H9 (cell line): ENCODE measurements around the gene NEK7. TPM values are rescaled to one million over a fixed set of nuclear protein-coding genes. Genes with fewer than 3 reads are reported as not detected.
A peak's percentile ranks its signal among the peaks of the same experiment; 100 is the strongest.

Experiments used
- DNase-seq: peaks from one replicate; pipeline ENCODE4 v3.0.0-alpha.2; 2017
- H2AFZ ChIP-seq: one replicate; pipeline ENCODE4 v1.6.1; 2013; ENCODE audit warnings: mild to moderate bottlenecking, low read length, control low read depth, moderate library complexity
- H2AK5ac ChIP-seq: 2 replicates; pipeline ENCODE4 v1.6.1; 2013; ENCODE audit warnings: low read length, control low read depth, mixed read lengths; ENCODE audit not compliant: insufficient read length
- H2BK120ac ChIP-seq: one replicate; pipeline ENCODE4 v1.6.1; 2013; ENCODE audit warnings: low read depth, mild to moderate bottlenecking, low read length, control low read depth, inconsistent platforms; ENCODE audit not compliant: poor library complexity, severe bottlenecking
- H2BK12ac ChIP-seq: 2 replicates; pipeline ENCODE4 v1.6.1; 2013; ENCODE audit warnings: low read length, control low read depth, mixed read lengths, low read depth; ENCODE audit not compliant: insufficient read length
- H2BK15ac ChIP-seq: 2 replicates; pipeline ENCODE4 v1.6.1; 2013; ENCODE audit warnings: low read depth, low read length, control low read depth
- H2BK20ac ChIP-seq: one replicate; pipeline ENCODE4 v1.6.1; 2013; ENCODE audit warnings: low read depth, mild to moderate bottlenecking, low read length, control low read depth, inconsistent platforms; ENCODE audit not compliant: poor library complexity, severe bottlenecking
- H2BK5ac ChIP-seq: 2 replicates; pipeline ENCODE4 v1.6.1; 2013; ENCODE audit warnings: low read length, control low read depth, mixed read lengths; ENCODE audit not compliant: insufficient read length
- H3K14ac ChIP-seq: 2 replicates; pipeline ENCODE4 v1.6.1; 2013; ENCODE audit warnings: low read length, control low read depth; ENCODE audit not compliant: insufficient read depth
- H3K18ac ChIP-seq: 2 replicates; pipeline ENCODE4 v1.6.1; 2013; ENCODE audit warnings: low read depth, mild to moderate bottlenecking, mixed read lengths, low read length, control low read depth; ENCODE audit not compliant: insufficient read length
- H3K23ac ChIP-seq: 2 replicates; pipeline ENCODE4 v1.6.1; 2013; ENCODE audit warnings: low read length, control low read depth, mixed read lengths, low read depth; ENCODE audit not compliant: insufficient read length
- H3K23me2 ChIP-seq: 2 replicates; pipeline ENCODE4 v1.6.1; 2013; ENCODE audit warnings: low read depth, mild to moderate bottlenecking, mixed read lengths, low read length, control low read depth; ENCODE audit not compliant: insufficient read length, poor library complexity, severe bottlenecking
- H3K27ac ChIP-seq: 2 replicates; pipeline ENCODE4 v1.5.1; 2013; ENCODE audit warnings: low read length, control low read depth, mixed read lengths, low read depth; ENCODE audit not compliant: insufficient read length
- H3K27me3 ChIP-seq: 2 replicates; pipeline ENCODE4 v1.6.1; 2013; ENCODE audit warnings: low read length, control low read depth, inconsistent platforms; ENCODE audit not compliant: insufficient read depth
- H3K4ac ChIP-seq: 2 replicates; pipeline ENCODE4 v1.6.1; 2013; ENCODE audit warnings: low read depth, mild to moderate bottlenecking, control low read depth, inconsistent platforms, low read length, moderate library complexity
- H3K4me1 ChIP-seq: 2 replicates; pipeline ENCODE4 v1.6.1; 2013; ENCODE audit warnings: low read length, control low read depth, inconsistent platforms; ENCODE audit not compliant: insufficient read depth
- H3K4me2 ChIP-seq: 2 replicates; pipeline ENCODE4 v1.6.1; 2013; ENCODE audit warnings: low read length, control low read depth, mixed read lengths; ENCODE audit not compliant: insufficient read length, insufficient read depth
- H3K56ac ChIP-seq: 2 replicates; pipeline ENCODE4 v1.6.1; 2013; ENCODE audit warnings: low read depth, mild to moderate bottlenecking, mixed read lengths, low read length, control low read depth; ENCODE audit not compliant: insufficient read length
- H3K79me1 ChIP-seq: 2 replicates; pipeline ENCODE4 v1.6.1; 2013; ENCODE audit warnings: low read depth, mild to moderate bottlenecking, moderate library complexity, low read length, control low read depth, inconsistent platforms; ENCODE audit not compliant: insufficient read depth, poor library complexity, severe bottlenecking
- H3K79me2 ChIP-seq: 2 replicates; pipeline ENCODE4 v1.6.1; 2013; ENCODE audit warnings: low read length, control low read depth, inconsistent platforms; ENCODE audit not compliant: insufficient read depth
- H3K9ac ChIP-seq: 2 replicates; pipeline ENCODE4 v1.6.1; 2013; ENCODE audit warnings: low read length, control low read depth, mixed read lengths; ENCODE audit not compliant: insufficient read length; ENCODE audit errors: extremely low read depth
- H3K9me3 ChIP-seq: one replicate; pipeline ENCODE4 v1.6.1; 2013; ENCODE audit warnings: low read depth, low read length, inconsistent platforms; ENCODE audit not compliant: control insufficient read depth
- H3T11ph ChIP-seq: one replicate; pipeline ENCODE4 v1.6.1; 2013; ENCODE audit warnings: mild to moderate bottlenecking, low read length, control low read depth, inconsistent platforms
- H4K20me1 ChIP-seq: one replicate; pipeline ENCODE4 v1.6.1; 2013; ENCODE audit not compliant: control insufficient read depth, insufficient read length, insufficient read depth
- H4K5ac ChIP-seq: 2 replicates; pipeline ENCODE4 v1.6.1; 2013; ENCODE audit warnings: low read depth, mild to moderate bottlenecking, mixed read lengths, low read length, control low read depth; ENCODE audit not compliant: insufficient read length
- H4K8ac ChIP-seq: replicated peaks from 2 replicates; pipeline ENCODE4 v1.6.1; 2013; ENCODE audit warnings: low read length, control low read depth, mixed read lengths, low read depth; ENCODE audit not compliant: insufficient read length
- H4K91ac ChIP-seq: 2 replicates; pipeline ENCODE4 v1.6.1; 2013; ENCODE audit warnings: low read depth, mild to moderate bottlenecking, moderate library complexity, mixed read lengths, low read length, control low read depth; ENCODE audit not compliant: insufficient read length
- H3K27ac Mint-ChIP-seq, 3 experiments: 2 replicates in 2 of 3; 3 replicates in 1 of 3; pipeline ENCODE4 v1.8.0; 2020 to 2021; ENCODE audit warnings: mixed read lengths in 3 of 3, mild to moderate bottlenecking in 1 of 3, moderate library complexity in 1 of 3
- H3K27me3 Mint-ChIP-seq: 2 replicates; pipeline ENCODE4 v1.8.0; 2021; ENCODE audit warnings: low read depth, mild to moderate bottlenecking, moderate library complexity, mixed read lengths
- H3K36me3 Mint-ChIP-seq, 3 experiments: 2 replicates in 2 of 3; 3 replicates in 1 of 3; pipeline ENCODE4 v1.8.0; 2020 to 2021; ENCODE audit warnings: low read depth in 3 of 3, mixed read lengths in 3 of 3; ENCODE audit not compliant: insufficient read depth in 1 of 3
- H3K4me1 Mint-ChIP-seq, 2 experiments: 2 replicates each; pipeline ENCODE4 v1.8.0; 2020; ENCODE audit warnings: mixed read lengths in 2 of 2
- H3K4me3 Mint-ChIP-seq, 2 experiments: 2 replicates in 1 of 2; 3 replicates in 1 of 2; pipeline ENCODE4 v1.8.0; 2020 to 2021; ENCODE audit warnings: mild to moderate bottlenecking in 2 of 2, mixed read lengths in 2 of 2, moderate library complexity in 1 of 2
- H3K9me3 Mint-ChIP-seq, 2 experiments: 2 replicates in 1 of 2; 3 replicates in 1 of 2; pipeline ENCODE4 v1.8.0; 2020; ENCODE audit warnings: mild to moderate bottlenecking in 2 of 2, mixed read lengths in 2 of 2, moderate library complexity in 1 of 2
- CTCF ChIP-seq: fragments of 200-600 bp; sonication (generic); conservative IDR thresholded peaks from 3 replicates; pipeline ENCODE4 v1.8.0; 2021; ENCODE audit warnings: antibody characterized with exemption, mild to moderate bottlenecking
- WGBS: extraction: QIAGEN DNeasy Blood & Tissue Kit; methylation state at CpG from one replicate; pipeline ENCODE4 v1.1.7; 2013; ENCODE audit warnings: missing lambda C conversion rate, low lambda C conversion rate, mixed read lengths; ENCODE audit not compliant: insufficient read length; ENCODE audit errors: extremely low coverage; 5-methylcytosine and 5-hydroxymethylcytosine counted together
- total RNA-seq: library from RNA; stranded (reverse); gene quantifications from 2 replicates; pipeline ENCODE4 v1.2.1, GENCODE V29; 2021

NEK7 gene
- total RNA-seq, 1 experiment from 2014 or later = 9.6 TPM

- no peak overlapping the region for H4K8ac ChIP-seq
- H3K9ac ChIP-seq = no peak overlapping the region
- peaks cover 5% of the 10 kb centered on the region for H3K79me2 ChIP-seq
- H4K91ac ChIP-seq = no peak overlapping the region
- no peaks in the 10 kb centered on the region for H3K27me3 ChIP-seq
- TF ChIP-seq CTCF = no peak
- no peak overlapping the region for H3K23ac ChIP-seq
- WGBS = no CpG with 5 or more reads among the region's 2 CpGs
- no peaks in the 10 kb centered on the region for H3K27me3 Mint-ChIP-seq
- H3K4me1 ChIP-seq = peaks cover 3% of the 10 kb centered on the region
- no peaks in the 10 kb centered on the region for H3K9me3 Mint-ChIP-seq
- no peaks in the 10 kb centered on the region for H3K36me3 Mint-ChIP-seq
- no peak overlapping the region for H3K14ac ChIP-seq
- H2BK15ac ChIP-seq = no peak overlapping the region
- no peak overlapping the region for H3K56ac ChIP-seq
- no peak overlapping the region for H3T11ph ChIP-seq
- no peak overlapping the region for H3K4me3 Mint-ChIP-seq
- no peak overlapping the region for H2AK5ac ChIP-seq
- no peak overlapping the region for H2BK20ac ChIP-seq
- no peak overlapping the region for H3K4me2 ChIP-seq
- H3K4ac ChIP-seq = no peak overlapping the region
- no peak overlapping the region for H2BK12ac ChIP-seq
- H2BK5ac ChIP-seq = no peak overlapping the region
- no peak overlapping the region for H2BK120ac ChIP-seq
- H3K27ac ChIP-seq = no peak overlapping the region
- H3K9me3 ChIP-seq = no peaks in the 10 kb centered on the region
- H3K23me2 ChIP-seq = no peaks in the 10 kb centered on the region
- H4K5ac ChIP-seq = no peak overlapping the region
- no peak overlapping the region for H3K18ac ChIP-seq
- H3K27ac Mint-ChIP-seq = peak overlapping the region in 2 of 3 experiments; percentile 1 to 16; a peak in 3 of 7 replicates
- no peak for DNase-seq
- H4K20me1 ChIP-seq = no peaks in the 10 kb centered on the region
- H3K79me1 ChIP-seq = no peaks in the 10 kb centered on the region
- H2AFZ ChIP-seq = no peak overlapping the region
- H3K4me1 Mint-ChIP-seq = peaks cover 15 to 27% of the 10 kb centered on the region in 2 experiments
These were observed 12.9 kb downstream of the NEK7 start for GRCh38 chr1:198169672-198170071.
